Measurements from ENCODE around the gene SARM1. TPM values are rescaled to one million over a fixed set of nuclear protein-coding genes. Genes with fewer than 3 reads are reported as not detected.
A peak's percentile ranks its signal among the peaks of the same experiment; 100 is the strongest.
"Not testable (repeated sequence)": the region's sequence is repeated elsewhere in the genome, so short reads cannot be mapped to it uniquely, and the experiment has no call there.

SARM1 gene
- 1.5 and 2.4 TPM in 2 replicates for total RNA-seq

- peak; percentile 54 to 59 for DNase-seq (ENCODE audit: low read depth in 2 of 2)
Observed at GRCh38 chr17:28371245-28372202, at the start of gene SARM1. SARM1 (plus strand) TSS chr17:28371694; CDS start chr17:28372033, 339 bp downstream.

DNA sequence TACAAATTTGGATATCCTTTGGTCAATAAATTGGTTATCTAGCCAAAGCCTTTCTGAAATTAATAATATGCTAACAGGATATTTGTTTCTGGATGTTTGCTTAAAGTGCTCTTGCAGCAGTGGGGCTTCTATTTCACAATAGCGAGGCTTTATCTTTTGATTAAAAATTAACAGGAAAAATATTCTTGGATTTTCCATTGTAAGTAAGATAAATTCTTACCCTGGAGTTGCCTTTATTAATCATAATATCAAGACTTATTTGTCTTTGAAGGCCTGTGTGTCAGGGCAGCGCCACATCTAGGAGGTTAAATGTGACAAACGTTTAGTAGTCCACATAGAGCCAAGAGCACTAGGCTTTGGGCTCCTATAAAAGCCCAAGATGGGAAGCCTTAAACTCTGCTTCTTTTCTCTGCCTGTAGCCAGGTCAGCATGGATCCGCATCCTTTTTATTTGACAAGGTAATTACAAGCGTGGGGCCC, 47.2 kb upstream of the SARM1 start:
- no peak for DNase-seq (ENCODE audit: low read depth in 2 of 2)

- DNase-seq (ENCODE audit: low read depth in 2 of 2), result no peak
Observed at GRCh38 chr17:28324781-28325180, 46.7 kb upstream of the SARM1 start.

DNA sequence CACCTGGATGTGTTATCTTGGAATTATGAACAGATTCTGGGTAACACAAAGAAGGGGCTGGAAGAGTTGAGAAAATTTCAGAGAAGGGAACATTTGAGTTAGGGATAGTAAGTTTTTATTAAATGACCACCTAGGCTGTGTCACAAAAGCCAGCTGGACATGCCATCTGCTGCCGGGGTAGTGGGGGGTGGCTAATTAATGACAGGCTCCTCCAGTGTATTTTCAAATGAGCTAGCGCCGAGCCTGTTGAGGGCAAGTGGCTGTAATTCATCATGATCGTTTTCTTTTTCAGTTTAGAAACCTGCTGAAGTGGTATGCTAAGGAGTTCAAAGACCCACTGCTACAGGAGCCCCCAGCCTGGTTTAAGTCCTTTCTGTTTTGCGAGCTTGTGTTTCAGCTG, 46.3 kb upstream of the SARM1 start:
- DNase-seq (ENCODE audit: low read depth in 2 of 2), result no peak

DNA sequence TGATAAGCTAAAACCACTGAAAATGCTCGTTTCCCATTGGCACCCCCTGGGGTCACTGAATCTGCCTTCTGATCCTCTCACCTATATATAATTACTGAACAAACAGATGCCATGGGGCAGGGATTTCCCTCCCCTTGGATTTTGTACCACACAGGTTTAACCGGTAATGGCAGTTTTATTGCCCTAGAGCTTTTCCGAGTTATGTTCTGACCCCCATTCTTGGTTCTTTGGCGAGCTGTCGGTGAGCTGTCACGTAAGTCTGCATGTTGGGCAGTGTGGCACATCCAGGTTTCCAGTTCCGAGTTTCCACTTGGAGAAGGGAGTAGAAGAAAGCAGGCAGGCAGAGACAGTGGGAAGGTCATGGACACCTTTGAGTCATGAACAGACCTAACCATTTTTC, 45.4 kb upstream of the SARM1 start:
- no peak for DNase-seq (ENCODE audit: low read depth in 2 of 2)

GRCh38 chr17:28327031-28327607, 44.4 kb upstream of the SARM1 start:
- DNase-seq (ENCODE audit: low read depth in 2 of 2), result no peak

DNA sequence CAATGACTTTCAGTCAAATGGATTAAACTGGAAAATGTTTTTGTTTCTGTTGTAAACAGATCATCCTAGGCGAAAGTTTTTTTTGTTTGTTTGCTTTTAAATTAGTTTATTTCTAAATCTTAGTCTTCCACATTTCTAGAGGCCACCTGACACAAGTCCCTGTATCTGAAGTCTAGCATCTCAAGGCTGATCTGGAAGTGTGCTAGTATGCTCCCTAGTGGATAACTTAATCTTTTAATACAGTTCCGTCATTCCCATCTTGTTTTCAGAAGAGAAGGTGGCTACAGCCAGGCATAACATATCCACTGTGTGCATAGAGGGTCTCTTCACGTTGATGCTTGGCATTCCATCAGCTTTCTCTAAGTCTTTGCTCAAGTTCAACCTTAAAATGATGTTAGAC, 43.8 kb upstream of the SARM1 start:
- DNase-seq (ENCODE audit: low read depth in 2 of 2), result no peak

DNA sequence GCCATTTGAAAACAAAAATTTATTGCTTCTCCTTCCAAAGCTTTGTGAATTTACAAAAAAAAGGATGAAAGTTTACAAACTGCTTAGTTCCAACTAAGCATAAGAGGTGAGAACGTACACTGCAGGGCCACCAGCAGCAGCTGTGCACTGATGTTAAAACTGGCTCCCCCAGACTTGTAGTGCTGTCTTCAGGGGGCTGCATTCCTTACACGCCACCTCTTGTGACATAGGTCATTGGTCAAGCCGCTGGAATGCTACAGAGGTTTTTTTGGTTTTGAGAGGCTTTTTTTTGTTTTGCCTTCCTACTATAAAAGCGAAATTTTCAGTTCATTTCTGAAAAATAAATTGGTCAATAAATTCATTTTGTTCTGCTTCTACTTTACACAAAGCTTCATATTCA, 43.2 kb upstream of the SARM1 start:
- no peak for DNase-seq (ENCODE audit: low read depth in 2 of 2)

- no peak for DNase-seq (ENCODE audit: low read depth in 2 of 2)
Observed at GRCh38 chr17:28330671-28331070, 40.8 kb upstream of the SARM1 start.

- DNase-seq (ENCODE audit: low read depth in 2 of 2), result no peak
Observed at GRCh38 chr17:28331891-28332420, 39.5 kb upstream of the SARM1 start.

GRCh38 chr17:28333083-28333746, 38.3 kb upstream of the SARM1 start:
- DNase-seq (ENCODE audit: low read depth in 2 of 2), result no peak

DNA sequence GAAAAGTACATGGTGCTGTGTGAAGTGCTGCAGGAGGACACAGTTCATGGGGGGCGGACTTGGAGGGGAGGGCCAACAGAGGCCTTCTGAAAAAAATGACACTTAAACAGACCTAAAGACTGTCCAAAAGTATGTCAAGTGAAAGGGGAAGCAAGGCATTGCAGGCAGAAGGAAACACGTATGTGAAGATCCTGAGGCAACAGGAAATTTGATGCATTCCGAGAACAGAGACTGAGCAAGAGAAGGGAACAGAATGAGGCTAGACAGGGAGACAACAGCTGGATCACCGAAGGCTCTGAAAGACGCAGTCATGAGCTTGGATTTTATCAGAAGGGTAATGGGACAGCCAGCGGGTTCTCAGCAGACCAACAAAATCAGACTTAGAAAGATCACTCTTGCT, 37.3 kb upstream of the SARM1 start:
- DNase-seq (ENCODE audit: low read depth in 2 of 2), result peak in 1 of 2 donors; percentile 54

DNA sequence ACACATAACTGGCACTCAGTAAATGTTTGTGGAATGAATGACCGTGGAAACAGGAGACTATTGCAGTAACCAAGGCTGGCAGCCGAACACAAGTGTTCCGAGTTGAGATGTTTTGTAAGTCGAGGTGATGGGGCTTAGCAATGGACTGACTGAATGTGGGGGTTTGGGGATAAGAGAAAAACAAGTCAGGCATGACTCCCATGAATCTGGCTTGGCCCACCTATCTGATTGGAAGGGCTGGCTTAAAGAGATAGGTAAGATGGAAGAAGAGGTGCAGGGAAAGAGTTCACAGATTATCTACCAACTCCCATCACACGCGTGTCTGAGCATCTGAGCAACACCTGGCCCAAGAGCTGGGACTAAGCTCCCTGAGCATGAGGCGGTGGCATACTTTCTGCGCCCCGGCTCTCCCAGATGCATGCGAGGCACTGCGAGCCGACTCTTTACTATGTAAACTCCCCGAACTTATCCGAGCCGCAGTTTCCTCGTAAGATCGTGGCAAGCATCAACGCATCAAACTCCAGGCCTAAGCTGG, 36.8 kb upstream of the SARM1 start:
- DNase-seq (ENCODE audit: low read depth in 2 of 2), result no peak

- DNase-seq (ENCODE audit: low read depth in 2 of 2), result peak; percentile 100
Observed at GRCh38 chr17:28335201-28335958, 36.1 kb upstream of the SARM1 start, which contains the start of the genes IFT20 and TNFAIP1. IFT20 (minus strand) TSS chr17:28335472; CDS start chr17:28331985, 3,487 bp downstream. TNFAIP1 (plus strand) TSS chr17:28335761; CDS start chr17:28339522, 3,761 bp downstream.

DNA sequence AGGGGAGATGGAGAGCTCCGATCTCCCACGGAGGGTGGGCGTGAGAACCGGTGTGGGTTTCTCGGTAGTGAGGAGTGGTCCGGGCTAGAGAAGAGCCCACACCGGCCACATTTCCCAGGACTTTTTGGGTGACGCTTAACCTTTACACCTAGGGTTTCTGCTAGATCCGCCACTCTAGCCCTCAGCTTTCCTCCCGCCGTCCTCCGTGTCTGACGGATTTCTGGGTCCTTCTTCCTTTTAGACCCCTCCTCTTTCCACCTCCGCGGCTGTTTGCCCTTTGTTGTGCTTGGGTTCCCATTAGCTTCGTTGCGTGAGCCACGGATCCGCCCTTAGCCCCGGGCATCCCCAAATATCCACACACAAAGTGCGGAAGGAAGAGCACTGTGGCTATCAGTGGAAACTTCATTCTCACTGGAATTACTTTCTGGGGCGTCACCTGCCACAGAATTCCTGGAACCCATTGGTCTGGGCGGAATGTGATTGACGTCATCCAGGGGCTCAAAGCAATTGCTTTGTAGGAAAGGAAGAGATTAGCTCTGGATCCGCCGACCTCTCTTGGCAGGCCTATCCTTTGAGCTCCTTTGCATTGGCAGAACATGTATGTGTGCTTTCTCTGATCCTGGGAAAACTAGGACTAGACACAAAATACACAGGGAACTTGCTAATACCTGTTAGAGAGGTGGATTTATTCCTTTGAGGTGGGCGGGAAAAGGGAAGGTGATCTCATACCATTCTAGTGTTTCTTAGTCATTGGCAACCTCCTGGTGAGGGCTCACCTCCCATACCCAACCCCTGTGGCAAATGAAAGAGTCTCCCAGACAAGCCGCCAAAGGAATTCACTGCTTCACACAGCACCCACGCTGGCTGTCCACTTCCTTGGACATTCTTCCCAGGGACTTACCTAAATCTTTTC, 35.3 kb upstream of the SARM1 start:
- peak; percentile 92 to 99 for DNase-seq (ENCODE audit: low read depth in 2 of 2)

DNA sequence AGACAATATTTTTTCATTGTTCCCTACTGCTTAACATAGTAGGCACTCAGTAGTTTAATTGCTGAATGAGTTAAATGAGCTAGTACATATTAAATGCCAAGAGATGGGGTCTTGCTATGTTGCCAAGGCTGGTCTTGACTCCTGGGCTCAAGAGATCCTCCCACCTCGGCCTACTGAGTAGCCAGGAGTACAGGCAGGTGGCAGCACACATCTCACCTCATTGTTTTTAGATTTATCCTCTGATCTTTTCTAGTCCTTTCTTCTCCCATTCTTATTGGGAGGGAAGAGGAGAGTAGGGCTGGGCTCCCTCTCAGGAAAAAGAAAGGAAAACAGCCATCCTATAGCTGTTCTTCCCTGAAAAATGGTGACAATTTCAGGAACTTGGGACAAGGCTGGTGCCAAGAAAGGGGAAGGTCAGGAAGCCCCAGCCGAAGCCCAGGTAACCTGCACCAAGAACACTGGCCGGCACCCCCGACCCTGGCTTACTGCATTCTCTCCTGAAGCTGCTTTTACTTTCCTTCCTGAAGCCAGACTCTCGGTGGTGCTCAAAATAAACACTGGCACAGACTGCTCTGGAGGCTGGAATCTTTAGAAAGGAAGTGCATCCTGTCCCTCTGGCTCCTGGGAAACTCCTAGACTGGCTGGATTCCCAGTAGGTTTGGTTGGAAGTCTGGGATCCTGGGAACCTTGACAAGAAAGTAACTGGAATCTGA, 33.3 kb upstream of the SARM1 start:
- peak; percentile 61 to 91 for DNase-seq (ENCODE audit: low read depth in 2 of 2)

DNA sequence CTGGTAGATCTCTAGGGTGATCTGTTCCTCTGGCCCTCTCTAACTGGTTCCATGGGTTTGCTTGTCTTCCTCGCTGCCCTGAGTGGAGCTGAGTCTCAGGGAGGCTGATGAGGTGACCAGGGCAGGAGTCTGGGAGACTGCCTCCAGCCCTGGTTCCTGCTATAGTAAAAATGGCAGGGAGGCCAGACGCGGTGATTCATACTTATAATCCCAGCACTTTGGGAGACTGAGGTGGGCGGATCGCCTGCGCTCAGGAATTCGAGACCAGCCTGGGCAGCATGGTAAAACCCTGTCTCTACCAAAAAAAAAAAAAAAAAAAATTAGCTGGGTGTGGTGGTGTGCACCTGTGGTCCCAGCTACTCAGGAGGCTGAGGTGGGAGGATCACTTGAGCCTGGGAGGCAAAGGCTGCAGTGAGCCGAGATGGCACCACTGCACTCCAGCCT, 32.7 kb upstream of the SARM1 start:
- DNase-seq (ENCODE audit: low read depth in 2 of 2), result not testable (repeated sequence)

DNA sequence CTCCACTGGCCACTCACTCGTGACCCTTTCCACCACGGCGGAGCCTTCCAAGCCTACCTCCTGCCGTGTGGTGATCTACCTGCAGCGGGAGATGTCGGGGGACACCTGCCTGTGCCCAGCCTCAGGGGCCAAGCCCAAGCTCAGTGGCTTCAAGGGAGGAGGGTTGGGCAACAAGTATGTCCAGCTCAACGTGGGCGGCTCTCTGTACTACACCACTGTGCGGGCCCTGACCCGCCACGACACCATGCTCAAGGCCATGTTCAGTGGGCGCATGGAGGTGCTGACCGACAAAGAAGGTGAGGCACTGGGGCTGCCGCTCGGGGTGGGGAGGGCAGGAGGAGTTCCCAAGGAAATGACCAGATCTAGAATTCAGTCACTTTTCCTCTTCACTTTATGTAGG, 32.1 kb upstream of the SARM1 start:
- DNase-seq (ENCODE audit: low read depth in 2 of 2), result no peak

DNA sequence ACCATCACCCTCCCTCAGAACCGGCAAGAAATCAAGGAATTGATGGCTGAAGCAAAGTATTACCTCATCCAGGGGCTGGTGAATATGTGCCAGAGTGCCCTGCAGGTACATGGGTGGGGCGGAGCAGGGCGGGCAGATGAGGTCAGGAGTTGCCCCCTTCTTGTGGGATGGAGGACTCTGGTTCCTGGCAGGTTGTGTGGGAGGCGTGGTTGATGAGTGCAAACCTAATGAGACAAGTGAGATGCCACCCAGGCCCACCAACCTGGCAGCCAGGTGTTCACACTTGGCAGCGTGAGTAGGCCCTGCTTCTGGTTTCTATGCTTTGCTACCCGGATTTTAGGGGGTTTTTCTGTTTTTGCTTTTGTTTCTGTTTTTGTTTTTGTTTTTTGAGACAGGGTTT, 31.1 kb upstream of the SARM1 start:
- DNase-seq (ENCODE audit: low read depth in 2 of 2), result no peak
